Prostate gland (tissue), 2 donors: ENCODE measurements around the gene TNFRSF6B.

ENCODE experiments used
- CTCF ChIP-seq, 4 experiments: fragments of 200-600 bp in 2 of 4; fragments of 450-650 bp in 2 of 4; sonication (generic) in 2 of 4; IDR thresholded peaks; 1 replicate in 3 of 4; 2 replicates in 1 of 4; pipeline ENCODE4 v1.5.1; 2016 to 2019; ENCODE audit warnings: antibody characterized with exemption in 4 of 4, mild to moderate bottlenecking in 2 of 4, moderate library complexity in 2 of 4
- POLR2A ChIP-seq: fragments of 450-650 bp; IDR thresholded peaks from one replicate; pipeline ENCODE4 v1.6.1; 2016; ENCODE audit warnings: antibody characterized with exemption, mild to moderate bottlenecking

GRCh38 chr20:63693083-63693732, 3.2 kb upstream of the TNFRSF6B start:
- TF ChIP-seq CTCF (IDR thresholded peaks at IDR 0.05) = no peak
- no peak for TF ChIP-seq POLR2A
